ENCODE results near the gene LGALS16.
"Not testable (repeated sequence)": the region's sequence is repeated elsewhere in the genome, so short reads cannot be mapped to it uniquely, and the experiment has no call there.

The LGALS16 gene

DNA sequence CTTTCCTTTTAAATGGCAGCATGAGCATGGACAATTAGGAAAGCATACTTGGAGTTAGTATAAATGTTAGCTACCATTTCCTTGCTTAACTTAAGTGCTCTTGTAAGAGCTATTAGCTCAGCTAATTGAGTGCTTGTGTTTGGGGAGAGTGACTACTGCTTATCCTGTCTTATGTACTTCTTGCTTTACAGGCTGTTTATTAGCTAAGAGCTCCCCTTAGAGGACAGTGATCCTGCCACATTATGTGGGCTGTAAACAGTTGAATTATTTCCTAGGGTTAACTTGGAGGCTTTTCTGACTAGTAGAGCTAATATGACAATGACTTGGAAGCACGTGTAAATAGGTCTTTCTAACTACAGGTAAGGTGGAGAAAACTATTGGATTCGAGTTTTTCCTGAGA is 28.1 kb upstream of the LGALS16 start:
- H4K20me1 ChIP-seq (ENCODE audit: control insufficient read depth, insufficient read depth, low read depth, low read length); H3K36me3 ChIP-seq (ENCODE audit: control insufficient read depth, low read length); H3K9me3 ChIP-seq (ENCODE audit: control insufficient read depth, insufficient read depth, low read length); H3K79me2 ChIP-seq (ENCODE audit: control insufficient read depth, low read length); H3K4me2 ChIP-seq (ENCODE audit: low read length); H3K4me3 ChIP-seq (ENCODE audit: low read length); H3K9me2 ChIP-seq (replicated peaks; ENCODE audit: control insufficient read depth, low read length); H3F3A ChIP-seq (ENCODE audit: control insufficient read depth, insufficient read depth); H3K27ac ChIP-seq (ENCODE audit: low read depth, low read length); H3K4me1 ChIP-seq (ENCODE audit: control insufficient read depth, low read length): not testable (repeated sequence)
- H3K27me3 ChIP-seq (ENCODE audit: control insufficient read depth, low read length), result peaks cover 10% of the 10 kb centered on the region
- TF ChIP-seq, protein P1, sequence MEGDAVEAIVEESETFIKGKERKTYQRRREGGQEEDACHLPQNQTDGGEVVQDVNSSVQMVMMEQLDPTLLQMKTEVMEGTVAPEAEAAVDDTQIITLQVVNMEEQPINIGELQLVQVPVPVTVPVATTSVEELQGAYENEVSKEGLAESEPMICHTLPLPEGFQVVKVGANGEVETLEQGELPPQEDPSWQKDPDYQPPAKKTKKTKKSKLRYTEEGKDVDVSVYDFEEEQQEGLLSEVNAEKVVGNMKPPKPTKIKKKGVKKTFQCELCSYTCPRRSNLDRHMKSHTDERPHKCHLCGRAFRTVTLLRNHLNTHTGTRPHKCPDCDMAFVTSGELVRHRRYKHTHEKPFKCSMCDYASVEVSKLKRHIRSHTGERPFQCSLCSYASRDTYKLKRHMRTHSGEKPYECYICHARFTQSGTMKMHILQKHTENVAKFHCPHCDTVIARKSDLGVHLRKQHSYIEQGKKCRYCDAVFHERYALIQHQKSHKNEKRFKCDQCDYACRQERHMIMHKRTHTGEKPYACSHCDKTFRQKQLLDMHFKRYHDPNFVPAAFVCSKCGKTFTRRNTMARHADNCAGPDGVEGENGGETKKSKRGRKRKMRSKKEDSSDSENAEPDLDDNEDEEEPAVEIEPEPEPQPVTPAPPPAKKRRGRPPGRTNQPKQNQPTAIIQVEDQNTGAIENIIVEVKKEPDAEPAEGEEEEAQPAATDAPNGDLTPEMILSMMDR (IDR thresholded peaks at IDR 0.05; ENCODE audit: low read depth, low read length, poor library complexity, severe bottlenecking), result peak; percentile 11

DNA sequence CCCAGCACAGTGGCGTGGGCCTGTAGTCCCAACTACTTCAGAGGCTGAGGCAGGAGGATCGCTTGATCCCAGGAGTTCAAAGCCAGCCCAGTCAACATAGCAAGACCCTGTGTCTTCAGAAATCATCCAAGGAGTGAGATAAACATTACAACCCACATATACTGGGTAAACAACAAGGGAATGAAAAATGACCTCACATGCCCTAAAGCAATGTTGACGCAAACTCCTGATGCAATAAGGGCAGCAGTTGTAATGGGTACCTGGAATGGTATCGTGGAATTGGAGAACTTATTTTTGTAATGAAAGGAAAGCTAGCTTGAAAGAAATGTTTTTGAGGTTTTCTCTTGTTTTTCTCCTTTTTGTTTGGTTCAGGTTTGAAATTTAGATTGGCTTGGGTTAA is 24.5 kb upstream of the LGALS16 start:
- H3K4me1 ChIP-seq (ENCODE audit: control insufficient read depth, low read length), result no peaks in the 10 kb centered on the region
- H3K36me3 ChIP-seq (ENCODE audit: control insufficient read depth, low read length), result no peaks in the 10 kb centered on the region

DNA sequence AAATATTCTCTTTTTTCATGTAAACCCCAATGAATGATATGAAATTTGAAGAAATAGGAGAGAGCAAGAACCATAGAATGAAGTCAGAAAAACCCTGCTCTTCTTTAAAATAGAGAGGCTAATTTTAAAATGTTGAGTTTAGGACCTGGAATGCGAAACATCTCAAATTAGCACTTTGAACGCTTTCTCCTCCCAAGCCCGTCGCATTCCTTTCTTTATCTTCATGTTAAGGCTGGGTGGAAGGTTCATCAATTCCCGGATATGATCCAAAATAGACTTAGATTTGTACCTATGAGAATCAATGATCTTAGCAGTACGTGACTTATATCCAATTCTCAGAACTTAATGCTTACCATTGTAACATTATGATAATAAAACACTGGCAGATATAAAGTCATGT is 24.1 kb upstream of the LGALS16 start:
- no peak overlapping the region for H3K4me3 ChIP-seq (ENCODE audit: low read length)
- H3K4me1 ChIP-seq (ENCODE audit: control insufficient read depth, low read length), result no peaks in the 10 kb centered on the region
- H3K79me2 ChIP-seq (ENCODE audit: control insufficient read depth, low read length), result no peaks in the 10 kb centered on the region
- no peaks in the 10 kb centered on the region for H3K9me3 ChIP-seq (ENCODE audit: control insufficient read depth, insufficient read depth, low read length)
- no peaks in the 10 kb centered on the region for H3K9me2 ChIP-seq (replicated peaks; ENCODE audit: control insufficient read depth, low read length)
- H3K27ac ChIP-seq (ENCODE audit: low read depth, low read length), result no peak overlapping the region
- TF ChIP-seq EZH2phosphoT487 (IDR thresholded peaks at IDR 0.05; ENCODE audit: borderline replicate concordance, low read length), result no peak
- TF ChIP-seq, protein P1 (IDR thresholded peaks at IDR 0.05; ENCODE audit: low read depth, low read length, poor library complexity, severe bottlenecking), result no peak
- no peaks in the 10 kb centered on the region for H3K36me3 ChIP-seq (ENCODE audit: control insufficient read depth, low read length)
- peaks cover 7% of the 10 kb centered on the region; the same call in 1 of the 2 replicates for H3K27me3 ChIP-seq (ENCODE audit: control insufficient read depth, low read length)
- no peak overlapping the region for H3K4me2 ChIP-seq (ENCODE audit: low read length)
- H4K20me1 ChIP-seq (ENCODE audit: control insufficient read depth, insufficient read depth, low read depth, low read length), result no peaks in the 10 kb centered on the region
- no peaks in the 10 kb centered on the region for H3F3A ChIP-seq (ENCODE audit: control insufficient read depth, insufficient read depth)

More for the DNA sequence above, 24.5 kb upstream of the LGALS16 start:
- Histone ChIP-seq H4K20me1 (ENCODE audit: control insufficient read depth, insufficient read depth, low read depth, low read length) (no peaks in the 10 kb centered on the region), H3K9me3 (ENCODE audit: control insufficient read depth, insufficient read depth, low read length) (no peaks in the 10 kb centered on the region), H3K27ac (ENCODE audit: low read depth, low read length) (no peak overlapping the region), H3K4me2 (ENCODE audit: low read length) (no peak overlapping the region), H3K27me3 (ENCODE audit: control insufficient read depth, low read length) (peaks cover 8% of the 10 kb centered on the region; the same call in 1 of the 2 replicates), H3K79me2 (ENCODE audit: control insufficient read depth, low read length) (no peaks in the 10 kb centered on the region), H3F3A (ENCODE audit: control insufficient read depth, insufficient read depth) (no peaks in the 10 kb centered on the region), H3K9me2 (replicated peaks; ENCODE audit: control insufficient read depth, low read length) (no peaks in the 10 kb centered on the region), H3K4me3 (ENCODE audit: low read length) (no peak overlapping the region)
- no peak for TF ChIP-seq EZH2phosphoT487 (IDR thresholded peaks at IDR 0.05; ENCODE audit: borderline replicate concordance, low read length)
- TF ChIP-seq, protein P1 (IDR thresholded peaks at IDR 0.05; ENCODE audit: low read depth, low read length, poor library complexity, severe bottlenecking), result no peak

DNA sequence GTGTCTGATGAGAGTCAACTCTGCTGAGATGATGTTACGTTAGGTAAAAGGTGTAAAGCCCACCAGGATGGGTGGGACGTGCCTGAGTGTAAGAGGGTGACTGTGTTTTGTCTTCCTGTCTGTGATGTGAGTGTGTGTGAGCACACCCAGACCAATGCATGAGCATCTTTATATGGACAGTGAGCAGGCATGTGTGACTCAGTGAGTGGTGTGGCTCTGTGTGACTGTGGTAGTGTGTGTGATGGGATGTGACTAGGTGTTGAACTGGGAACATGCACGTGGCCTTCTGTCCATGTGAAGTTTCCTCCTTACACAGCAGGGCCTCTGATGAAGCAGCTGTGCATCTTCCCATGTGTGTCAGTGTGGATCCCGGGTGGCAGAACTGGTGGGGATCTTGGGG is 17.8 kb upstream of the LGALS16 start:
- Histone ChIP-seq H4K20me1 (ENCODE audit: control insufficient read depth, insufficient read depth, low read depth, low read length) (no peaks in the 10 kb centered on the region), H3K9me3 (ENCODE audit: control insufficient read depth, insufficient read depth, low read length) (no peaks in the 10 kb centered on the region), H3K4me3 (ENCODE audit: low read length) (no peak overlapping the region), H3F3A (ENCODE audit: control insufficient read depth, insufficient read depth) (no peaks in the 10 kb centered on the region), H3K79me2 (ENCODE audit: control insufficient read depth, low read length) (no peaks in the 10 kb centered on the region), H3K36me3 (ENCODE audit: control insufficient read depth, low read length) (no peaks in the 10 kb centered on the region), H3K4me1 (ENCODE audit: control insufficient read depth, low read length) (no peaks in the 10 kb centered on the region), H3K27ac (ENCODE audit: low read depth, low read length) (no peak overlapping the region), H3K27me3 (ENCODE audit: control insufficient read depth, low read length) (peaks cover 6% of the 10 kb centered on the region; the same call in 1 of the 2 replicates), H3K9me2 (replicated peaks; ENCODE audit: control insufficient read depth, low read length) (no peaks in the 10 kb centered on the region), H3K4me2 (ENCODE audit: low read length) (no peak overlapping the region)
- TF ChIP-seq, protein P1 (IDR thresholded peaks at IDR 0.05; ENCODE audit: low read depth, low read length, poor library complexity, severe bottlenecking), result no peak
- no peak for TF ChIP-seq EZH2phosphoT487 (IDR thresholded peaks at IDR 0.05; ENCODE audit: borderline replicate concordance, low read length)

All from DOHH2 (cell line).